ENCODE results near the gene TNC. TPM values are rescaled to one million over a fixed set of nuclear protein-coding genes. Genes with fewer than 3 reads are reported as not detected.

The TNC gene
- total RNA-seq, 4 donors from 2014 or later, result 59.2 to 154 (median 99.3) TPM

- no peak for DNase-seq (ENCODE audit: low spot score in 2 of 2)
- Histone ChIP-seq H3K4me1 (peaks cover 0 to 20% (median 2%) of the 10 kb centered on the region in 4 donors), H3K9me3 (no peaks in the 10 kb centered on the region), H3K4me3 (no peak overlapping the region), H3K27ac (no peak overlapping the region), H3K27me3 (no peaks in the 10 kb centered on the region), H3K36me3 (no peaks in the 10 kb centered on the region)
- WGBS, 2 donors, result 39 to 47% methylated on average over 1 of the region's 1 CpG
- TF ChIP-seq POLR2A (IDR thresholded peaks at IDR 0.05) (no peak), EP300 (IDR thresholded peaks at IDR 0.05) (no peak)
Measured at GRCh38 chr9:115161446-115161845, 43.5 kb upstream of the TNC start.

DNA sequence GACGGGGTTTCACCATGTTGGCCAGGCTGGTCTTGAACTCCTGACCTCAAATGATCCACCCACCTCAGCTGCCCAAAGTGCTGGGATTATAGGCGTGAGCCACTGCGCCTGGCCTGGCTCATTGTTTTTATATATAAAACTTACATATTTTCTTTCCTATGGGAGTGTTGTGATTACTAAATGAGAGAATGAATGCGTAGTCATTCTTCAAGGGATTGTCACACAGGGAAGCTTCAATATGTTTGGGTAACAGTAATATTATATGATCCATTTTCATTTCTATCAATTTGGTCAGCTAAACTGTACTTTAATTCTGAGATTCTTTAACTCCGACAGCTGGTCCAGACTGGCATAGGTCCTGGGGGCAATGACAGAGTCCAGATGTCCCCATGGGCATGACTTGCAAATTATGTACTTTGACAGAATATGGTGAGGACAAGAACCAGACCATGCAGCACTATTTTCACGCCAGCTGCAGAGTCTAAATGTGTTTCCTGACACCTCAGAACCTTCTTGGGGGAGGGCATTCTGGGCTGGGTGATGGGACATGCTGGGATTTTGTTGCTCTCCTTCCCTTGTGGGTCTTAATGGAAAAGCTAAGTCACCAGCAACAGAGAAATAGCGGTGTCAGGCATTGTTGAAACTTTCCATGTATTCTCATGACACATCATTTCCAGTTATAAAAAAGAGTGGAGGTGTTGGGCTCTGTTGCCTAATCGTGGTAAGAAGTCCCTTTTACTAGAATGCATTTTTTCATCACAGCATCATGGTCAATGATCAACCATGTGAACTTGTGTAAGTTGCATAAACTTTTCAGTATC lies 40.9 kb upstream of the TNC start:
- Histone ChIP-seq H3K27me3 (no peaks in the 10 kb centered on the region), H3K36me3 (no peaks in the 10 kb centered on the region), H3K9me3 (no peaks in the 10 kb centered on the region), H3K27ac (no peak overlapping the region), H3K4me3 (no peak overlapping the region), H3K4me1 (peaks cover 0 to 11% (median 2%) of the 10 kb centered on the region in 4 donors)
- no peak for DNase-seq (ENCODE audit: low spot score in 2 of 2)
- TF ChIP-seq EP300 (IDR thresholded peaks at IDR 0.05) (no peak), POLR2A (IDR thresholded peaks at IDR 0.05) (no peak)
- TF ChIP-seq, protein P1, sequence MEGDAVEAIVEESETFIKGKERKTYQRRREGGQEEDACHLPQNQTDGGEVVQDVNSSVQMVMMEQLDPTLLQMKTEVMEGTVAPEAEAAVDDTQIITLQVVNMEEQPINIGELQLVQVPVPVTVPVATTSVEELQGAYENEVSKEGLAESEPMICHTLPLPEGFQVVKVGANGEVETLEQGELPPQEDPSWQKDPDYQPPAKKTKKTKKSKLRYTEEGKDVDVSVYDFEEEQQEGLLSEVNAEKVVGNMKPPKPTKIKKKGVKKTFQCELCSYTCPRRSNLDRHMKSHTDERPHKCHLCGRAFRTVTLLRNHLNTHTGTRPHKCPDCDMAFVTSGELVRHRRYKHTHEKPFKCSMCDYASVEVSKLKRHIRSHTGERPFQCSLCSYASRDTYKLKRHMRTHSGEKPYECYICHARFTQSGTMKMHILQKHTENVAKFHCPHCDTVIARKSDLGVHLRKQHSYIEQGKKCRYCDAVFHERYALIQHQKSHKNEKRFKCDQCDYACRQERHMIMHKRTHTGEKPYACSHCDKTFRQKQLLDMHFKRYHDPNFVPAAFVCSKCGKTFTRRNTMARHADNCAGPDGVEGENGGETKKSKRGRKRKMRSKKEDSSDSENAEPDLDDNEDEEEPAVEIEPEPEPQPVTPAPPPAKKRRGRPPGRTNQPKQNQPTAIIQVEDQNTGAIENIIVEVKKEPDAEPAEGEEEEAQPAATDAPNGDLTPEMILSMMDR (IDR thresholded peaks at IDR 0.05), result no peak
- 75 to 78% methylated on average over 8 of the region's 8 CpGs for WGBS, 2 donors

- WGBS, 2 donors, result 55 to 64% methylated on average over 2 of the region's 2 CpGs
- DNase-seq (ENCODE audit: low spot score in 2 of 2), result no peak
- Histone ChIP-seq H3K9me3 (no peaks in the 10 kb centered on the region), H3K27me3 (no peaks in the 10 kb centered on the region), H3K4me3 (no peak overlapping the region), H3K27ac (no peak overlapping the region), H3K36me3 (no peaks in the 10 kb centered on the region), H3K4me1 (peaks cover 0 to 5% (median 0%) of the 10 kb centered on the region in 4 donors)
- TF ChIP-seq EP300 (IDR thresholded peaks at IDR 0.05) (no peak), POLR2A (IDR thresholded peaks at IDR 0.05) (no peak)
- TF ChIP-seq, protein P1 (IDR thresholded peaks at IDR 0.05), result no peak
Measured at GRCh38 chr9:115157245-115157674, 39.3 kb upstream of the TNC start.

DNA sequence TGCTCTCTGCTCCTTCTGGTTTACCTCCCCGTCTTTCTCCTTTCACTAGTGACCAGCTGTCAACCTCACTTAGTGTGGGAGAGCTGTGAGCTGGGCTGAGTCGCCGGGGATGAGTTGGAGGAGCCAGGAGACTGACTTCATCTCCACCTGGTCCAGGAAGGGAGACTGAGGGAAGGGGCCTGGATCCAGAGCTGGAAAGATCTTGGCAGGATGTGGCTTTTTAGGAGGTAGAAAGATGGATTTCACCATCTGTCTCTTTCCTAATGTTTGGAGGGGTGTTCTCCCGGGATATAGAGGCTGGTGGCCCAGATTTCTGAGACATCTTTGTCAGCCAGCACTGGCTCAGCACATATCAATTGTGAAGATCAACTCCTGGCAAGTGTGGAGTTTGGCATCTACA lies 37.1 kb upstream of the TNC start:
- no peak overlapping the region for H3K27ac ChIP-seq
- TF ChIP-seq EP300 (IDR thresholded peaks at IDR 0.05), result no peak
- TF ChIP-seq POLR2A (IDR thresholded peaks at IDR 0.05), result no peak
- no peaks in the 10 kb centered on the region for H3K27me3 ChIP-seq
- no peak for DNase-seq (ENCODE audit: low spot score in 2 of 2)
- H3K36me3 ChIP-seq, result no peaks in the 10 kb centered on the region
- 77 to 86% methylated on average over 4 of the region's 4 CpGs for WGBS, 2 donors
- no peak overlapping the region for H3K4me3 ChIP-seq
- no peaks in the 10 kb centered on the region for H3K9me3 ChIP-seq
- peaks cover 0 to 5% (median 0%) of the 10 kb centered on the region in 4 donors for H3K4me1 ChIP-seq

- DNase-seq (ENCODE audit: low spot score in 2 of 2), result no peak
- H3K9me3 ChIP-seq, result no peaks in the 10 kb centered on the region
- H3K4me3 ChIP-seq, result no peak overlapping the region
- TF ChIP-seq POLR2A (IDR thresholded peaks at IDR 0.05), result no peak
- TF ChIP-seq, protein P1 (IDR thresholded peaks at IDR 0.05), result no peak
- TF ChIP-seq EP300 (IDR thresholded peaks at IDR 0.05), result no peak
- H3K27ac ChIP-seq, result no peak overlapping the region
- no peaks in the 10 kb centered on the region for H3K36me3 ChIP-seq
- H3K27me3 ChIP-seq, result no peaks in the 10 kb centered on the region
- peaks cover 0 to 5% (median 0%) of the 10 kb centered on the region in 4 donors for H3K4me1 ChIP-seq
Measured at GRCh38 chr9:115154617-115155016, 36.7 kb upstream of the TNC start.

GRCh38 chr9:115152281-115152820 lies 34.4 kb upstream of the TNC start:
- no peak for DNase-seq (ENCODE audit: low spot score in 2 of 2)

More at GRCh38 chr9:115152281-115152820, 34.4 kb upstream of the TNC start:
- Histone ChIP-seq H3K4me3 (no peak overlapping the region), H3K9me3 (no peaks in the 10 kb centered on the region), H3K27me3 (no peaks in the 10 kb centered on the region), H3K4me1 (no peaks in the 10 kb centered on the region), H3K36me3 (no peaks in the 10 kb centered on the region), H3K27ac (no peak overlapping the region)
- WGBS, 2 donors, result 96% methylated on average over 3 of the region's 3 CpGs
- TF ChIP-seq, protein P1 (IDR thresholded peaks at IDR 0.05), result no peak
- TF ChIP-seq POLR2A (IDR thresholded peaks at IDR 0.05), result no peak
- TF ChIP-seq EP300 (IDR thresholded peaks at IDR 0.05), result no peak
